OCI-LY1 (cell line): Measurements from ENCODE around the gene DIP2A.

Experiments used
- H2AFZ ChIP-seq: fragments of 200-600 bp; sonication (generic), shearing (Covaris generic); 2 replicates; pipeline ENCODE4 v1.6.0; 2014; ENCODE audit warnings: antibody characterized with exemption, mild to moderate bottlenecking, low read length
- H3F3A ChIP-seq: fragments of 200-600 bp; sonication (generic), shearing (Covaris generic); 2 replicates; pipeline ENCODE4 v1.6.0; 2014; ENCODE audit warnings: mild to moderate bottlenecking, antibody characterized with exemption, low read length, moderate library complexity; ENCODE audit not compliant: insufficient read depth
- H3K27ac ChIP-seq: fragments of 200-600 bp; sonication (generic); 2 replicates; pipeline ENCODE4 v1.5.1; 2014; ENCODE audit warnings: low read length, mixed run types, mild to moderate bottlenecking, low read depth; ENCODE audit not compliant: poor library complexity, severe bottlenecking
- H3K27me3 ChIP-seq: fragments of 200-600 bp; sonication (generic); 2 replicates; pipeline ENCODE4 v1.6.0; 2014; ENCODE audit warnings: antibody characterized with exemption, mild to moderate bottlenecking, low read length, moderate library complexity; ENCODE audit not compliant: insufficient read depth
- H3K36me3 ChIP-seq: fragments of 200-600 bp; sonication (generic); 2 replicates; pipeline ENCODE4 v1.6.1; 2014; ENCODE audit warnings: mild to moderate bottlenecking, antibody characterized with exemption, low read length, moderate library complexity, mixed read lengths; ENCODE audit not compliant: insufficient read depth
- H3K4me1 ChIP-seq: fragments of 200-600 bp; sonication (generic); 2 replicates; pipeline ENCODE4 v1.5.1; 2014; ENCODE audit warnings: mild to moderate bottlenecking, low read length, moderate library complexity; ENCODE audit not compliant: insufficient read depth, severe bottlenecking
- H3K4me2 ChIP-seq: fragments of 200-600 bp; sonication (generic), shearing (Covaris generic); 2 replicates; pipeline ENCODE4 v1.6.1; 2014; ENCODE audit warnings: low read length
- H3K4me3 ChIP-seq: fragments of 200-600 bp; sonication (generic); 2 replicates; pipeline ENCODE4 v1.5.1; 2014; ENCODE audit warnings: low read length, low read depth, mild to moderate bottlenecking, mixed read lengths; ENCODE audit not compliant: poor library complexity, severe bottlenecking
- H3K79me2 ChIP-seq: fragments of 200-600 bp; shearing (Covaris generic); 2 replicates; pipeline ENCODE4 v1.6.1; 2016; ENCODE audit warnings: mixed run types, low read length, mixed read lengths; ENCODE audit not compliant: insufficient read depth
- H3K9ac ChIP-seq: fragments of 200-600 bp; sonication (generic), shearing (Covaris generic); 2 replicates; pipeline ENCODE4 v1.6.1; 2014; ENCODE audit warnings: mild to moderate bottlenecking, low read length, mixed read lengths
- H3K9me2 ChIP-seq: fragments of 200-600 bp; sonication (generic), shearing (Covaris generic); 2 replicates; pipeline ENCODE4 v1.6.1; 2014; ENCODE audit warnings: low read depth, mild to moderate bottlenecking, low read length, mixed read lengths
- H3K9me3 ChIP-seq: fragments of 200-600 bp; shearing (Covaris generic); 2 replicates; pipeline ENCODE4 v1.6.1; 2014; ENCODE audit warnings: low read length, mixed read lengths
- H4K20me1 ChIP-seq: fragments of 200-600 bp; sonication (generic), shearing (Covaris generic); 2 replicates; pipeline ENCODE4 v1.6.0; 2016; ENCODE audit warnings: mild to moderate bottlenecking, low read length; ENCODE audit not compliant: insufficient read depth
- CTCF ChIP-seq: fragments of 200-600 bp; sonication (generic), shearing (Covaris generic); IDR thresholded peaks from 2 replicates; pipeline ENCODE4 v1.5.1; 2017; ENCODE audit warnings: mild to moderate bottlenecking, antibody characterized with exemption, low read length, moderate library complexity, mixed read lengths
- EZH2 ChIP-seq: fragments of 200-600 bp; sonication (generic), shearing (Covaris generic); IDR thresholded peaks from 2 replicates; pipeline ENCODE4 v1.8.0; 2017; ENCODE audit warnings: borderline replicate concordance, mixed run types, mild to moderate bottlenecking, antibody characterized with exemption, low read length, moderate library complexity, mixed read lengths

DIP2A gene

GRCh38 chr21:46608672-46609111 lies 150.0 kb downstream of the DIP2A start:
- H3K4me2 ChIP-seq: no peak overlapping the region
- no peak overlapping the region for H3K9ac ChIP-seq
- H3K9me3 ChIP-seq: peaks cover 3% of the 10 kb centered on the region; the same call in 1 of the 2 replicates
- H3K9me2 ChIP-seq: no peaks in the 10 kb centered on the region
- H4K20me1 ChIP-seq: no peaks in the 10 kb centered on the region
- peaks cover 3% of the 10 kb centered on the region; the same call in 1 of the 2 replicates for H3K27me3 ChIP-seq
- TF ChIP-seq EZH2 (no peak), CTCF (no peak)
- no peak overlapping the region for H3K27ac ChIP-seq
- H3K4me1 ChIP-seq: no peaks in the 10 kb centered on the region
- H3K4me3 ChIP-seq: no peak overlapping the region
- H2AFZ ChIP-seq: no peak overlapping the region
- H3F3A ChIP-seq: no peaks in the 10 kb centered on the region
- no peaks in the 10 kb centered on the region for H3K79me2 ChIP-seq
- H3K36me3 ChIP-seq: no peaks in the 10 kb centered on the region

- no peaks in the 10 kb centered on the region for H3K9me2 ChIP-seq
Measured at GRCh38 chr21:46610018-46610701, 151.5 kb downstream of the DIP2A start.

GRCh38 chr21:46613391-46613790 lies 154.7 kb downstream of the DIP2A start:
- peaks cover 3% of the 10 kb centered on the region; the same call in 1 of the 2 replicates for H3K9me3 ChIP-seq
- H3K27me3 ChIP-seq: peaks cover 4% of the 10 kb centered on the region; the same call in 1 of the 2 replicates
- no peak overlapping the region for H3K27ac ChIP-seq
- H3K36me3 ChIP-seq: no peaks in the 10 kb centered on the region
- H2AFZ ChIP-seq: no peak overlapping the region
- H3F3A ChIP-seq: no peaks in the 10 kb centered on the region
- H3K4me2 ChIP-seq: no peak overlapping the region
- H3K9me2 ChIP-seq: no peaks in the 10 kb centered on the region
- no peak overlapping the region for H3K9ac ChIP-seq
- no peak overlapping the region for H3K4me3 ChIP-seq
- H3K79me2 ChIP-seq: no peaks in the 10 kb centered on the region
- no peak for TF ChIP-seq CTCF
- no peak for TF ChIP-seq EZH2
- H3K4me1 ChIP-seq: no peaks in the 10 kb centered on the region
- no peaks in the 10 kb centered on the region for H4K20me1 ChIP-seq

More at GRCh38 chr21:46610018-46610701, 151.5 kb downstream of the DIP2A start:
- Histone ChIP-seq H3K36me3 (no peaks in the 10 kb centered on the region), H3K4me2 (no peak overlapping the region), H2AFZ (no peak overlapping the region), H3K4me1 (no peaks in the 10 kb centered on the region), H4K20me1 (no peaks in the 10 kb centered on the region), H3F3A (no peaks in the 10 kb centered on the region), H3K27ac (no peak overlapping the region), H3K79me2 (no peaks in the 10 kb centered on the region), H3K4me3 (no peak overlapping the region), H3K9me3 (peaks cover 3% of the 10 kb centered on the region; the same call in 1 of the 2 replicates), H3K9ac (no peak overlapping the region), H3K27me3 (peaks cover 3% of the 10 kb centered on the region; the same call in 1 of the 2 replicates)
- TF ChIP-seq EZH2 (no peak), CTCF (no peak)
